Skeletal muscle cell (primary cell): ENCODE data around the gene CCDC71.
A peak's percentile ranks its signal among the peaks of the same experiment; 100 is the strongest.

ENCODE experiments used
- DNase-seq: peaks from one replicate; pipeline ENCODE4 v3.0.0-alpha.2; 2010; ENCODE audit warnings: low read depth
- H3K4me3 ChIP-seq: 2 replicates; pipeline ENCODE4 v1.5.1; 2011; ENCODE audit warnings: low read depth, mild to moderate bottlenecking, control low read depth, low read length, moderate library complexity

Gene CCDC71

DNA sequence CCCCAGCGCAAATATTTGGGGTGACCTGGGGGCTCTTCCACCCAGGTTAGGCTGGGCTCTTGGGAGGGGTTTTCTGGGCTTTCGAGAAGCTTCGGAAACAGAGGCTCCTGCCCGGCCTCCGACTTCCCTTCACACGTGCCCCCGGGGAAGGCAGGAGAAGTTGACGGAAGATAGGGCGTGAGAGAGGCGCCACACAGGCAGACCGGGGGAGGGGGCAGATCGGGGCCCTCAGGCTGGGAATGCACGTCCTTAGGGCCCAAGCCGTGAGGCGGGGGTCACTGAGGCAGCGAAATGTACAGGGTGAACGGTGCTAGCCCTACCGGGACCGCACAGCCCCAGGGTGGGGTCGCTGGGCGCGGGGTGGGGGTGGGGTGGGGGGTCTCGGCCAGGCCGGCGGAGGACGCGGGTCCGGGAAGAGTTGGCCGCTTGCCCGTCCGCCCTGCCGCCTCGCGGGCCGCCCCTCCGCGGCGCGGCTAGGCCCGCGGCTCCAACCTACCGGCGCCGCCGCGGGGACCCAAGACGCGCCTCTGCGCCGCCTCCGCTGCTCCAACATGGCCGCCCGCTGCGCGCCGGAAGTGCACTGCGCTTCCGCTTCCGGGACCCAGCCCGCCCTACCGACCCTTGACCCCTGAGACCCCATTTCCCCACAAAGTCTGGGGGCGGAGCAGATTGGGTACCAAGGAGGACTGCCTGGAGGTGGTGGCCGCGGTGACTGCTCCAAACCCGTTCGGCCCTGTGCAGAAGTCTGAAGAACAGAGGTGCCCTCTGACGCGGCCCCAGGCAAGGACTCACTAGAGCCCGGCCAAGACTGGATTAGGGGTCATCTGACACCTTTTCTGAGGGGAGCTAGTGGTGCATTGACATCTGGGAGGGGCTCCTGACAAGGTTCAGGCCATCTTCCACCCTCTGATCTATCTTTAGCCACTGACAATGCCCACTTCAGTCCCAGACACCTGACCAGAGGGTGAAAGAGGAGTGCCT lies at the start of gene CCDC71:
CCDC71 (minus strand) TSS at position 561 of the 981 bp plus-strand sequence. CDS start 2,123 bp downstream, outside the sequence.
- DNase-seq = no peak
- H3K4me3 ChIP-seq = peak within 1 kb of the TSS; percentile 81

DNA sequence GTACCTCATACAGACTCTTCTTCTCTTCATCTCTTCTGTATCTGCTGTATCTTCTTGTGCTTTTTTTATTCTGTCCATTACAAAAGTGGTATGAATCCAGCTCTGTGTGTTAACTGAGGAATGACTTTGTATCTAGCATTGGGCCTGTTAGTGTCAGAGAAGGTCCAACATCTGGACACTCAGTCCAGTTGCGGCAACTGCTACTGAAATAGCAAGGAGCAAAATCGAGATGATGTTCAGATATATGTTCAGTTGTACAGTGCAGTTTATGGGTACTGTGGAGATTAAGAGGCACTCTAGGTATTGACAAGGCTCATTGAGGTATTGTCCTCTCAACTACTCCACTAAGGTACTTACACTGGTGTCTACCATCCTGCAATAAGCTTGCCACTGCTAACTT lies 47.9 kb upstream of the CCDC71 start:
- no peak overlapping the region for H3K4me3 ChIP-seq
- no peak for DNase-seq

DNA sequence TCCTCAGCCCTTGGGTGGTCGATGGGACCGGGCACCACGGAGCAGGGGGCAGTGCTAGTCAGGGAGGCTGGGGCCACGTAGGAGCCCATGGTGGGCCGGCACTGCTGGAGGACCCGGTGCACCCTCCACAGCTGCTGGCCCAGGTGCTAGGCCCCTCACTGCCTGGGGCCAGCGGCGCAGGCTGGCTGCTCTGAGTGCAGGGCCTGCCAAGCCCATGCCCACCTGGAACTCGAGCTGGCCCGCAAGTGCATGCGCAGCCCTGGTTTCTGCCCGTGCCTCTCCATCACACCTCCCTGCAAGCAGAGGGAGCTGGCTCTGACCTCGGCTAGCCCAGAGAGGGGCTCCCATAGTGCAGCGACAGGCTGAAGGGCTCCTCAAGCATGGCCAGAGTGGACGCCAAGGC lies 47.4 kb upstream of the CCDC71 start:
- DNase-seq = no peak
- H3K4me3 ChIP-seq = no peak overlapping the region

DNA sequence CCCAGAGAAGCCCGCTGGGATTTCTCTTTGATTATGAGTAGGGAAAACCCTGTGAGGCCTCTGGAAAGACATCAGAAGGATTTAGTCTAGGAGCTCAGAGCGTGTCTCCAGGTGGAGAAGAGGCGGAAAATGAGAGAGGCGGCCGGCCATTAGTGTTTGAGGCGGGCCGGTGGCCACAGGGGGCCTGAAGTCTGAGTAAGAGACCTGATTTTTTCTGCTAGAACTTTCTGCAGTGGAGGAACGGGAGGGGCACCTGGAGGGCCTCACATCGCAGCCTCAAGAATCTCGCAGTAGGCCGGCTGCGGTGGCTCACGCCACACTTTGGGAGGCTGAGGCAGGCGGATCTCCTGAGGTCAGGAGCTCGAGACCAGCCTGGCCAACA lies 33.8 kb upstream of the CCDC71 start:
- DNase-seq = no peak
- peak overlapping the region; percentile 46 for H3K4me3 ChIP-seq

DNA sequence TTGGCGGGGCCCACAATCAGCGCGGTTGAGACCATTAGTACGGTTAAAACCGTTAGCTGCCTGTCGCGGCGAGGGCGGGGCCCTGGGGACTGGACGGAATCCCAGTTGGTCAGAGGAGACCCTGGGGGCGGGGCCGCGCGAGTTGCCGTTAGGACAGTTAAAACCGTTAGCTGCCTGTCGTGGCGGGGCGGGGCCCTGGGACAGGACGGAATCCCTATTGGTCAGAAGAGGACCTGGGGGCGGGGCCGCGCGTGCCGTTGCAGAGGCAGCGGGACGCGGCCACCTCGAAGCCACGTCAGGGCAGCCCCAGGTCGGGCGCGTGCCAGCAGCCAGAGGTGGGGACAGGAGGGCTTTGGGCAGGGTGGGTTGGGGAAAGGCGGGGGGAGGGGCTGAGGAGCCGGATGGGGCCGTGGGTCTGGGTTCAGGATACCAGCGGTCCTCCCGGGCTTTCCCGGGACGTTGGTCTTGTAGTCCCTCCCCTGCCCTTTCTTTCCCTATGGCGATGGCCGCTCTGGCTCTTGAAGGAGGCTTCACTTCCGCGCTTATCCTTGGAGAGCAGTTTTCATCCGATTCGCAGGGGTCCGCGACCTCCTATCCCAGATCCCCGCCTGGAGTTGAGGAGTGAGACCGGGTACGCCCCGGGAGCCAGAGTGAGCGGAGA lies 33.2 kb upstream of the CCDC71 start:
- DNase-seq = peak; percentile 48
- H3K4me3 ChIP-seq = peak overlapping the region; percentile 46

DNA sequence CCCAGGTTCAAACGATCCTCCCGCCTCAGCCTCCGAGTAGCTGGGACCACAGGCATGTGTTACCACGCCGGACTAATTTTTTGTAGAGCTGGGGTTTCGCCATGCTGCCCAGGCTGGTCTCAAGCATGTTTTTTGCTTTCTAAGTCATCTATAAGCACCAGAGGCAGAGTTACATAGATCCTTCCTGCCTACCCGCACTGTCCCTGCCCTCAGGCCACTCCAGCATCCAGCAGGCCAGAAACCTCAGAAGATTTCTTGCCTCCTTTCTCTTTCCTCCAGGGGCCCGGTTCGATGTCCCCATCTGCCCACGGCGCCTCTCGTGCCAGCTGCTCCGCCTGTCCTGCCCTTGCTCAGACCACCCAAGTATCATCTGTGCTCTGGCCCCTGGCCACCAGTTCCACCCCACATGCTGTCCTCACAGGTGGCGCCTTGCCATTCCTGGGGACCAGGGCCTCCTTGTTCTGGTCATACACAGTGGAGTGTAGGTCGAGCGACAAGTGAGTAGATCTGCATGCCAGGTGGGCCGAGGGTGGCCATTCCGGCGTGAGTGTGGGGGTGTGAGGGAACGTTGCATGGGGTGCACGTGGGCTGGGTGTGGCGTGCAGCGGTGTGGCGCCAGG lies 32.6 kb upstream of the CCDC71 start:
- DNase-seq = no peak
- peak overlapping the region; percentile 46 for H3K4me3 ChIP-seq

DNA sequence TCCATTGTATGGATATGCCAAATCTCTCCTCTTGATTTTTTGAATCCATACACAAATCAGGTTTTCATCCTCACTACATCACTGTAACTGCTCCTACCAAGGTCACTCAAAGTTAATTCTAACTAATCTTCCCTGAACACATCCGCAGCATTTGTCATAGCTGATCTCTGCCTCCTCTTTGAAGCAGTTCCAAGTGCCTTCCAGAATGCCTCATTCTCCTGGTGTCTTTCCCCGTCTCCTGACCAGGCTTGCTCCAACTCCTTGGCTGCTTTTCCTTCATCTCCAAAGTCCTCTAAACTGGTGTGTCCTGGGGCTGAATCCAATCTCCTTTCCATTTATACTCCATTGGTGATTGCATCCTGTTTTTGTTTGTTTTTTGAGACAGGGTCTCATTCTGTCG lies 32.0 kb upstream of the CCDC71 start:
- no peak overlapping the region for H3K4me3 ChIP-seq
- no peak for DNase-seq

DNA sequence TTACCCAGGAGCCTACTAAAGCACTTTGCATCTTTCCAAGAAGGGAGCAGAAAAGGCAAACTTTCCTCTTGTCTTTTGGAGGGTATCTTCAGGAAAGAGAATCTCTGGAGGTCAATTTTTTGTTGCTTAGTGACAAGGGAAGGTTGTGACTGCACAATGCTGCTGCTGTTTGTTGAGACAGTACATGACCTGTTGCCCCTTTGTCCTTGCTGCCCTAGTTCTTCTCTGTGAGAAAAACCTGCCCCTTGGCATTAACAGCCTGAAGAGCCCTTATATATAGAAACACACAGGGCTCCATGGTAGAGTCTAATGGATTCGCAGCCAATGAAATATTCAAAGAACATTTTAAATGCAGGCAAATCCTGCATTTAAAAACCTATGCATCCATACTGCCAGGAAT lies 25.6 kb upstream of the CCDC71 start:
- H3K4me3 ChIP-seq = no peak overlapping the region
- DNase-seq = no peak

DNA sequence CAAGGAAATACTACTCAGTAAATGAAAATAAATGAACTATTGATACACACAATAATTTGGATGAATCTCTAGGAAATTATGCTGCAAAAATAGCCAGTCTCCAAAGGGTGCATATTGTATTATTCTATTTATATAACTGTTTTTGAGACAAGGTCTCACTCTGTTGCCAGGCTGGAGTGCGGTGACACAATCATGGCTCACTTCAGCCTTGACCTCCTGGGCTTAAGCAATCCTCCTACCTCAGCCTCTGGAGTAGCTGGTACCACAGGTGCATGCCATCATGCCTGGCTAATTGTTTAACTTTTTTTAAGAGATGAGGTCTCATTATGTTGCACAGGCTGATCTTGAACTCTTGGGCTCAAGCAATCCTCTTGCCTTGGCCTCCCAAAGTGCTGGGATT lies 17.7 kb upstream of the CCDC71 start:
- no peak for DNase-seq
- no peak overlapping the region for H3K4me3 ChIP-seq

DNA sequence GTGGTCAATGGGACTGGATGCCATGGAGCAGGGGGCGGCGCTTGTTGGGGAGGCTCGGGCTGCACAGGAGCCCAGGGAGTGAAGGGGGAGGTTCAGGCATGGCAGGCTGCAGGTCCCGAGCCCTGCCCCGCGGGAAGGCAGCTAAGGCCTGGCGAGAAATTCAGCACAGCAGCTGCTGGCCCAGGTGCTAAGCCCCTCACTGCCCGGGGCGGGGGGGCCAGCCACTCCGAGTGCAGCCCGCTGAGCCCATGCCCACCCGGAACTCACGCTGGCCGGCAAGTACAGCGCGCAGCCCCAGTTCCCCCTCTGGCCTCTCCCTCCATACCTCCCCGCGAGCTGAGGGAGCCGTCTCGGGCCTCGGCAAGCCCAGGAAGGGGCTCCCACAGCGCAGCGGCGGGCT lies 16.6 kb upstream of the CCDC71 start:
- DNase-seq = no peak
- no peak overlapping the region for H3K4me3 ChIP-seq

DNA sequence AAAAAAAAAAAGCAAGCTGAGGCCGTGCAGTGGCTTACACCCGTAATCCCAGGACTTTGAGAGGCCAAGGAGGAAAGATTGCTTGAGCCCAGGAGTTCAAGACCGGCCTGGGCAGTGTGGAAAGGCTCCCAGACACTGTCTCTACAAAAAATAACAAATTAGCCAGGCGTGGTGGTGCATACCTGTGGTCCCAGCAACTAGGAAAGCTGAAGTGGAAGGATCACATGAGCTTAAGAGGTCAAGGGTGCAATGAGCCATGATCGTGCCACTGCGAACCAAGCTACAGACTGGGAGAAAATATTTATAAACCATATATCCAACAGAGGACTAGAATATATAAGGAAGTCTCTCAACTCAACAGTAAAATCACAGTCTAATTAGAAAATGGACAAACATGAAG lies 15.2 kb upstream of the CCDC71 start:
- no peak overlapping the region for H3K4me3 ChIP-seq
- no peak for DNase-seq

DNA sequence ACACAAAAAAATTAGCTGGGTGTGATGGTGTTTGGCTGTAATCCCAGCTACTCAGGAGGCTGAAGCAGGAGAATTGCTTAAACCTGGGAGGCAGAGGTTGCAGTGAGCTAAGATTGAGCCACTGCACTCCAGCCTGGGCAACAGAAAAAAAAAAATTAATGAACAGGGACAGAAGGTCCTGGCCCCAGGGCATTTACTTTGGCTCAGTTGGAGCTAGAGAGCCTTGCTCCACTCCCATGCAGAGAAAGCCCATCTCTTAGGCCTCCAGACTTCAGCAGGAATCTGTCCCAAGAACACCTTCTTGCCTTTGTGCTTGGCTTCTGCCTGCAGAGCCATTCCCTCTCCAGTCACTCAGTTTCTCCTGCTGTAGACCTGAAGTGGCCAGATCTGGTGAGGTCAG lies 14.0 kb upstream of the CCDC71 start:
- no peak overlapping the region for H3K4me3 ChIP-seq
- no peak for DNase-seq

DNA sequence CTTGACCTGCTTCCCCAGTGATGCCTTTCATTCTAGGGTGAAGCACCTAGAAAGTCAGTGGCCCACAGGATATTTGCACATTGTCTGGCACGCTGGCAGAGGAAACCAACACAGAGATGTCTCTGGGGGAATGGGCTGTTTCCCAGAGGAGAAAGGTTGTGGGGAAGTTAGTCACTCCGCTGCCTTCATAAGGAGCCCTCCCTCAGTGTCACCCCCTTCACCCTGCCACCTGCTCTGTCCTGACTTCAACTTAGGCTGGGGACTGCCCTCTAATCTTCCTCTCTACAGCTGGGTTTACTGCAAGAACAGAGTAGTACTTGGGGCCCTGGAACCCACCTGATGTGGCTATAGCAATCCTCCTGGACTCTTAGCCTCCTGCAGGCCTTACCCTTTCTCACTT lies 10.9 kb upstream of the CCDC71 start:
- no peak for DNase-seq
- no peak overlapping the region for H3K4me3 ChIP-seq

DNA sequence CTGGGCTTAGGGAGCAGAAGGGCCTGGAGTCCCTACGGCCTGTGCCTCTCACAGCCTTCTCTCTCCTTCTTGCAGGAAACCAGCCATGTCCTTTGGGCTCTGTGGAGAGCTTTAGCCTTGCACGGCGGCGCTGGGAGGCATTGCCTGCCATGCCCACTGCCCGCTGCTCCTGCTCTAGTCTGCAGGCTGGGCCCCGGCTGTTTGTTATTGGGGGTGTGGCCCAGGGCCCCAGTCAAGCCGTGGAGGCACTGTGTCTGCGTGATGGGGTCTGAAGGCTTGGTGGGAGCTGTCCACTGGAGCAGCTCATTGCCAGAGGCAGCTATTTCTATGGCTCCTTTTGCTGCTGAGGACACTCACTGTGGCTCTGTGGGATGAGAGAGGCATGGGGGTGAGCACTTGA lies 9.4 kb upstream of the CCDC71 start:
- no peak overlapping the region for H3K4me3 ChIP-seq
- DNase-seq = no peak

DNA sequence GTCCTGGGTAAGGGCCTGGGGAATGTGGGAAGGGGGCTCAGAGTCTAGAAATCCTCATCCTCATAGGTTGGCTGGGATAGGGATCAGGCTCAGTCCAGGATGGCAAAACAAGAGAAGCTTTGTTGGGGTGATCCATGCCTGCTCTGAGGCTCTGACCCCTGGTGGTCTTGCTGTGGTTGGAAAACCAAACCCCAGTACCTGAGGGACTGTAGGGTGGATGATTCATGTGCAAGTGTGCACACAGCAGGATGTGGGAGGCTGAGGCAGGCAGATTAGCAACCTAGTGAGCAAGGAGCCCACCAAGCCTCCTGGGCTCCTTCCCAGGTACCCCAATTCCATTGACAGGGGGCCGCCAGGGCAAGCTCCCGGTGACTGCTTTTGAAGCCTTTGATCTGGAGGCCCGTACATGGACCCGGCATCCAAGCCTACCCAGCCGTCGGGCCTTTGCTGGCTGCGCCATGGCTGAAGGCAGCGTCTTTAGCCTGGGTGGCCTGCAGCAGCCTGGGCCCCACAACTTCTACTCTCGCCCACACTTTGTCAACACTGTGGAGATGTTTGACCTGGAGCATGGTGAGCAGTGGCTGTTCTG lies 8.4 kb upstream of the CCDC71 start:
- H3K4me3 ChIP-seq = no peak overlapping the region
- DNase-seq = no peak

DNA sequence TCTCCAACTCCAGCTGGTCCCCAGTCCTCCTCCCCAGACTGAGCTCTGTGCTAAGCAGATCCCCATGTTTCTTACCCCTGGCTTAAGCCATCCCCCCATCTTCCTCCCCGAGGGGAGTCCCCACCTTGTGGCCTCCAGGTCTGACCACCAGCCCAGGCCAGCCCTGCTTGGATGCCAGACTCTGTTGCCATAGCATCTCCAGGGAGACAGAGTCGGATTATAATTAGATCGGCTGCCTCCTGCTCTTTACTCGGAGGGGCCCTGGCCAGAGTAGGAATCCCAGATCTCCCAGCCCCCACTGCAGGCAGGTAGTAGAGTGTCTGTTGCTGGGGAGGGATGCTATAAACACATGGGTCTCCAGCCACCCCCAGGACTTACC lies 7.7 kb upstream of the CCDC71 start:
- no peak overlapping the region for H3K4me3 ChIP-seq
- DNase-seq = no peak

DNA sequence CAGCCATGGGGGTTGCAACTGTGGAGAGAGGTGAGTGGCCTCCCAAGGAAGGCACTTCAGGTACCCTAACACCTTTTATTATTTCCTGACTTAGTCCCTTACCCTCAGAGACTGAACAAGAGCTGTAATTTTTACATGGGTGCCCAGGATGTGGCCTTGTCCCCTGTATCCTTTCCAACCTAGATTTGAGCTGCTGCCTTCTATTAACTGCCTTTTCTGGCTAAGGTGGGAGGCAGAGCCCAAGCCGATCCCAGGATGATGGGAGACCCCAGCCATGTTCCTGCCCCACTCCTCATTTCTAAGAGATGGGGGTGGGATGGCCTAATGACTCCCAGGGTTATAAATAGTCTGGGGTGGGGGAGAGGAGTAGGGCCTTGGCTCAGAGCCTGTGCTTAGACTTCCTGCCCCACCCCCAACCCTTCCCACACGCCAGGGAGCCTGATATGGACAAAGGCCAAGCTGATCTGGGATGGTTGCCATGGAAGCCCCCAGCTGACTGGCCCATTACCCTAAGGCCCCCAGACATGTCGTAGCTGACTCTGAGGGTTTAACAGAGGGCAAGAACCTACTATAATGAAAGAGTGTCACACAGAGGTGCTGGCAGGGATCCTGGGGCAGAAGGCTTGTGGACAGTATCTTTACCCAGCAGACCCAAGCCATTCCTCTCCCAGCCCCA lies 7.1 kb upstream of the CCDC71 start:
- no peak for DNase-seq
- no peak overlapping the region for H3K4me3 ChIP-seq

DNA sequence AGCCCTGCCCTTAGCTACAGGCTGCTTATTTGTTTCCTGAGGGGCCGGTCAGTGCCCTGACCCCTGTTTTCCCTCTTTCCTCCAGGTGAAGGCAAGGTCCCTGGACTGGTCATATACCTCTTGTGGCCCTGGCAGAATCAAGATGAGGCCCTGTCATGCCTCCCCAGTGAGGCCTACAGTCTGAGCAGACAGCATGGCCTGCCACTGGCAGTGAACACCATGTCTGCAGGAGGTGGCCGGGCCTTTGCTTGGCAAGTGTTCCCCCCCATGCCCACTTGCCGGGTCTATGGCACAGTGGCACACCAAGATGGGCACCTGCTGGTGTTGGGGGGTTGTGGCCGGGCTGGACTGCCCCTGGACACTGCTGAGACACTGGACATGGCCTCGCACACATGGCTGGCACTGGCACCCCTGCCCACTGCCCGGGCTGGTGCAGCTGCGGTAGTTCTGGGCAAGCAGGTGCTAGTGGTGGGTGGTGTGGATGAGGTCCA lies 6.5 kb upstream of the CCDC71 start:
- H3K4me3 ChIP-seq = peak overlapping the region; percentile 75
- DNase-seq = no peak

DNA sequence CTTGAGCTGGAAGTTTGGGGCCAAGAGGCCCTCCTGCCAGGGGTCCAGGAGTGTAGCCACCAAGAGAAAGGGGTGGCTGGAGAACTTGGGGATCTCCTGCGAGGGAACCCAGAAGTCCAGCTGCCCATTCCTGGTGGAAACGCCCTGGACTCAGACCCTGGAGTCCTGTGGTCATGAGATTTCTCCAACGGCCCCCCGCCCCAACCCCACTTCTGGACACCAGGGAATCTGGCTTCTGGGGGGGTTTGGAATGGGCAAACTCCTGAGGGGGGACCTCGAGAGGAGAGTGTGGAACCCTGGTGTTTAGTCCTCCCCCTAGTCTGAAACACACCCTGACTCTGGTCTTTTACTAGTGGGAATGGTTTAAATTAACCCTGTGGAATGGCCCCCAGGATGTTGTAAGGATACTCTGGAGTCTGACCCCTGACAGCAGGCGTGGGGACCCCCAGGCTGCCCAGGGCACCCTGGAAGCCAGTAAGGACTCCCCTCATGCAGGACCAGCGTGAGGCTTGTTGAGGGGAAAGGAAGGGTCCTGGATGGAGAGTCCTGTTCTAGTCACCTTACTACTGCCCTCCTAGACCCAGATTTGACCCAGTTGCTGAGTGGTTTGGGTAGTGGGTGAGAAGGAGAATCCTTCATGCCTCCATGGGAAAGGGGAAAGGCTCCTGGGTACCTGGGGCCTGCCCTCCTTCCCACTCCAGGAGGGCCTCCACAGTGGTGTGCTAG lies 5.8 kb upstream of the CCDC71 start:
- no peak for DNase-seq
- H3K4me3 ChIP-seq = peak overlapping the region; percentile 75
